Esophagus squamous epithelium (tissue), 4 donors: ENCODE data around the gene TMEM50B.

Source experiments
- CTCF ChIP-seq, 6 experiments: fragments of 450-650 bp in 4 of 6; fragments of 200-600 bp in 2 of 6; sonication (generic) in 2 of 6; IDR thresholded peaks; one replicate each; pipeline ENCODE4 v1.5.1; 2016 to 2019; ENCODE audit warnings: antibody characterized with exemption in 6 of 6, mild to moderate bottlenecking in 4 of 6, moderate library complexity in 4 of 6
- POLR2A ChIP-seq, 4 donors: fragments of 450-650 bp; IDR thresholded peaks; one replicate each; pipeline ENCODE4 v1.6.1; 2017; ENCODE audit warnings: antibody characterized with exemption in 4 of 4, mild to moderate bottlenecking in 4 of 4, moderate library complexity in 3 of 4

GRCh38 chr21:33512481-33512880 lies 32.7 kb upstream of the TMEM50B start:
- TF ChIP-seq POLR2A (IDR thresholded peaks at IDR 0.05) (no peak), CTCF (IDR thresholded peaks at IDR 0.05) (no peak)
